ENCODE measurements around the gene BMPER.

BMPER gene

GRCh38 chr7:34034728-34035127, 129.4 kb downstream of the BMPER start:
- peak; percentile 89 for DNase-seq

- DNase-seq: no peak
These were observed 130.9 kb downstream of the BMPER start for GRCh38 chr7:34036051-34036920.

GRCh38 chr7:34036972-34037792, 131.8 kb downstream of the BMPER start:
- no peak for DNase-seq

GRCh38 chr7:34038816-34039470, 133.6 kb downstream of the BMPER start:
- DNase-seq: no peak

- DNase-seq: no peak
These were observed 136.4 kb downstream of the BMPER start for GRCh38 chr7:34041707-34042106.

- DNase-seq: no peak
These were observed 137.1 kb downstream of the BMPER start for GRCh38 chr7:34042406-34042805.

GRCh38 chr7:34043461-34044305, 138.3 kb downstream of the BMPER start:
- DNase-seq: no peak

- no peak for DNase-seq
These were observed 138.9 kb downstream of the BMPER start for GRCh38 chr7:34044306-34044643.

GRCh38 chr7:34044734-34045353, 139.5 kb downstream of the BMPER start:
- no peak for DNase-seq

GRCh38 chr7:34048445-34048844, 143.1 kb downstream of the BMPER start:
- DNase-seq: no peak

- DNase-seq: no peak
These were observed 148.7 kb downstream of the BMPER start for GRCh38 chr7:34054075-34054474.

- DNase-seq: no peak
These were observed 151.8 kb downstream of the BMPER start for GRCh38 chr7:34057136-34057535.

- peak; percentile 57 for DNase-seq
These were observed 152.6 kb downstream of the BMPER start for GRCh38 chr7:34057956-34058355.

GRCh38 chr7:34058801-34059135, 153.4 kb downstream of the BMPER start:
- no peak for DNase-seq

GRCh38 chr7:34059136-34059828, 153.9 kb downstream of the BMPER start:
- peak; percentile 95 for DNase-seq

- no peak for DNase-seq
These were observed 155.0 kb downstream of the BMPER start for GRCh38 chr7:34060196-34060947.

GRCh38 chr7:34061149-34061548, 155.8 kb downstream of the BMPER start:
- DNase-seq: no peak

- no peak for DNase-seq
These were observed 157.0 kb downstream of the BMPER start for GRCh38 chr7:34062341-34062740.

- no peak for DNase-seq
These were observed 157.5 kb downstream of the BMPER start for GRCh38 chr7:34062826-34063225.

GRCh38 chr7:34064519-34065158, 159.3 kb downstream of the BMPER start:
- DNase-seq: peak; percentile 27
